HFFc6 (cell line): Measurements from ENCODE around the gene SLC8A2. TPM values are rescaled to one million over a fixed set of nuclear protein-coding genes. Genes with fewer than 3 reads are reported as not detected.

Experiments used
- DNase-seq: peaks from one replicate; pipeline ENCODE4 v3.0.0-alpha.2; 2018
- H3K27ac Mint-ChIP-seq: 2 replicates; pipeline ENCODE4 v1.8.0; 2020; ENCODE audit warnings: mild to moderate bottlenecking, mixed read lengths
- H3K27me3 Mint-ChIP-seq: 2 replicates; pipeline ENCODE4 v1.8.0; 2021; ENCODE audit warnings: mild to moderate bottlenecking, moderate library complexity, mixed read lengths; ENCODE audit not compliant: insufficient read depth
- H3K36me3 Mint-ChIP-seq: 2 replicates; pipeline ENCODE4 v1.8.0; 2021; ENCODE audit warnings: low read depth, mixed read lengths
- H3K4me1 Mint-ChIP-seq: 2 replicates; pipeline ENCODE4 v1.8.0; 2020; ENCODE audit warnings: low read depth, mixed read lengths
- H3K4me3 Mint-ChIP-seq: 2 replicates; pipeline ENCODE4 v1.8.0; 2020; ENCODE audit warnings: mild to moderate bottlenecking, moderate library complexity, mixed read lengths
- H3K9me3 Mint-ChIP-seq: 2 replicates; pipeline ENCODE4 v1.8.0; 2020; ENCODE audit warnings: mild to moderate bottlenecking, mixed read lengths
- total RNA-seq, 6 experiments: library from RNA; stranded (reverse); fragmentation: NEBNext Ultra II Directional; extraction: Animal tissue kit (Norgen Biotek cat#: 25700); gene quantifications; 2 replicates in 1 of 6; 3 replicates in 5 of 6; pipeline ENCODE4 v1.2.3, GENCODE V29; 2021
- TF ChIP-seq, protein P1 (sequence below): fragments of 200-600 bp; sonication (generic); IDR thresholded peaks from 2 replicates; pipeline ENCODE4 v1.5.0; 2021; ENCODE audit warnings: antibody characterized with exemption, mild to moderate bottlenecking

The SLC8A2 gene
- total RNA-seq, 6 experiments from 2014 or later = not detected

DNA sequence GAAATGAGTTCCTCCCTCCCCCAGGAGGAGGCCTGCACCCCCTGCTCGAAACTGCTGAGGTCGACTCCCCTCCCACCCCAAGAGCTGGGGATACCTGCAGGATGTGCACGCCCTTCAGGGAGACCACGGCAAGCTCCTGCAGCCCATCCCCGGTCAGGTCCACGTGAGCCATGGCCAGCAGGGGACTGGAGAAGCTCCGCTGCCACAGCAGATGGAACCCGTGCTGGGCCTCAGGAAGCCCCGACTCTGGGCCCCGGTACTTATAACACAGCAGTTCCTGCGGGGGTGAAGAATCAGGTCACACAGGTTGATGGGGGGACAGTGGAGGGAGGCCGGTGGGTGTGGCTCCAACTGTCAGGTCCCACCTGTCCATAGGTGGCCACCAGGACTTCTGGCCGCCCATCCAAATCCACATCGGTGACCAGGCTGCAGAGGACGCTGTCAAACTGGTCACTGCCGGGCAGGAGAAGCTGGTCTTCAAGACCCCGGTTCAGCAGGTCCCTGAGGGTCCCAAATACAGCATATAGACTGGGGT, 4.8 kb upstream of the SLC8A2 start:
- Mint-ChIP-seq H3K27me3 (peaks cover 6% of the 10 kb centered on the region; the same call in 1 of the 2 replicates), H3K27ac (no peak overlapping the region), H3K4me3 (no peak overlapping the region), H3K4me1 (peaks cover 5% of the 10 kb centered on the region; the same call in 1 of the 2 replicates), H3K9me3 (no peaks in the 10 kb centered on the region), H3K36me3 (0 out of 2 replicates have a peak, but pooled peaks cover 4% of the 10 kb centered on the region)
- TF ChIP-seq, protein P1, sequence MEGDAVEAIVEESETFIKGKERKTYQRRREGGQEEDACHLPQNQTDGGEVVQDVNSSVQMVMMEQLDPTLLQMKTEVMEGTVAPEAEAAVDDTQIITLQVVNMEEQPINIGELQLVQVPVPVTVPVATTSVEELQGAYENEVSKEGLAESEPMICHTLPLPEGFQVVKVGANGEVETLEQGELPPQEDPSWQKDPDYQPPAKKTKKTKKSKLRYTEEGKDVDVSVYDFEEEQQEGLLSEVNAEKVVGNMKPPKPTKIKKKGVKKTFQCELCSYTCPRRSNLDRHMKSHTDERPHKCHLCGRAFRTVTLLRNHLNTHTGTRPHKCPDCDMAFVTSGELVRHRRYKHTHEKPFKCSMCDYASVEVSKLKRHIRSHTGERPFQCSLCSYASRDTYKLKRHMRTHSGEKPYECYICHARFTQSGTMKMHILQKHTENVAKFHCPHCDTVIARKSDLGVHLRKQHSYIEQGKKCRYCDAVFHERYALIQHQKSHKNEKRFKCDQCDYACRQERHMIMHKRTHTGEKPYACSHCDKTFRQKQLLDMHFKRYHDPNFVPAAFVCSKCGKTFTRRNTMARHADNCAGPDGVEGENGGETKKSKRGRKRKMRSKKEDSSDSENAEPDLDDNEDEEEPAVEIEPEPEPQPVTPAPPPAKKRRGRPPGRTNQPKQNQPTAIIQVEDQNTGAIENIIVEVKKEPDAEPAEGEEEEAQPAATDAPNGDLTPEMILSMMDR = no peak
- DNase-seq = no peak

DNA sequence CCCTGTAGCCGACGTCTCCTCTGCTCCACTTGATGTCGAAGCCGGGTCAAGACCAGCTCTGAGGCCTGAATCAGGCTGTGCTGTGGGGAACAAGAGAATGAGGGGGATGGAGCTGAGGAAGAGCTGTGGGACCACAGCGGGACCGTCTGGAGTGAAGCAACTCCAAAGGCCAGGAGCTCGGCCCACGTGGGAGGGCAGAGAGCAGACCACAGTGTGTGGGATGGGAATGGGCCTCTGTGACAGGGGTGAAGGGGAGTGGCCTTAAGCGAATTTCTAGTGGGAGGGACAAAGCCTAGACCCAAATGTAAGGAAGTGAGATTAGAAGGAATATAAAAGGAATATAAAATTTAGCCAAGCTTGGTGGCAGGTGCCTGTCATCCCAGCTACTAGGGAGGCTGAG, 3.8 kb upstream of the SLC8A2 start:
- peaks cover 12% of the 10 kb centered on the region for H3K27me3 Mint-ChIP-seq
- no peak overlapping the region for H3K4me3 Mint-ChIP-seq
- TF ChIP-seq, protein P1 = no peak
- no peaks in the 10 kb centered on the region for H3K9me3 Mint-ChIP-seq
- peaks cover 11% of the 10 kb centered on the region for H3K4me1 Mint-ChIP-seq
- H3K27ac Mint-ChIP-seq = no peak overlapping the region
- 0 out of 2 replicates have a peak, but pooled peaks cover 4% of the 10 kb centered on the region for H3K36me3 Mint-ChIP-seq
- no peak for DNase-seq

DNA sequence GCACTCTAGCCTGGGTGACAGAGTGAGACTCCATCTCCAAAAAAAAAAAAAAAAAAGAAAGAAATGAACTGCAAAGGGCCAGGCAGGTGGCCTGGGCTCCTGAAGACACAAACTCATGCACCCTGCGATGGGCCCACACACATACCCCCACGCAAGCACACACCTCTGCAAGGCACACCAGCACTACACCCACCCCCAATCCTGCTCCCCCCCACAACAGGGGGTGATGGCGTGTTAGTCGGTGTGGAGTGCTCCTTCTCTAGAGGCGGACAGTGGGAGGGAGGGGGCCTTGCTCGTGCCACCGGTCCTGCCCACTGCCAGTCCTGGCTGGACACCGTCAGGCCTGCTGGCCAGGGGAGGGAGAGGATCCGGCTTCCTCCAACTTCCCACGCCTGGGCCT, 1.6 kb upstream of the SLC8A2 start:
- H3K4me3 Mint-ChIP-seq = no peak overlapping the region
- TF ChIP-seq, protein P1 = no peak
- H3K36me3 Mint-ChIP-seq = no peaks in the 10 kb centered on the region
- no peak overlapping the region for H3K27ac Mint-ChIP-seq
- DNase-seq = no peak
- no peaks in the 10 kb centered on the region for H3K9me3 Mint-ChIP-seq
- peaks cover 31% of the 10 kb centered on the region for H3K27me3 Mint-ChIP-seq
- peaks cover 11% of the 10 kb centered on the region for H3K4me1 Mint-ChIP-seq

DNA sequence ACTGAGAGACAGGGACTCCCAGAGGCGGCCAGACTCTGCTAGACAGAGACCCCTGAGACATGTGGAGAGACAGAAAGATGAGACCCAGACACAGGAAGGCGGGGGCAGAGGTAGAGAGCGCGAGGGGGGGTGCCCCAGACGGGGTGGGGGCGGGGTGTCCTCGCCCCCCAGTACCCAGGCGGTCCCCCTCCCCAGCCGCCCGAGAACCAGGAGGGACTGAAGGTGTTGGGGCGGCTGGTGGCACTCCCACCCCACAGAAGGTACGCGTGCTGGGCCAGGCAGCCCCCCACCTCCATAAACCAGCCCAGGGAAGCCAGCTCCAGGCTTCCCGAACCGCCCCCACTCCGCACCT, 336 bp downstream of the SLC8A2 start:
- TF ChIP-seq, protein P1 = no peak
- H3K4me1 Mint-ChIP-seq = peaks cover 11% of the 10 kb centered on the region
- peaks cover 37% of the 10 kb centered on the region for H3K27me3 Mint-ChIP-seq
- H3K4me3 Mint-ChIP-seq = no peak overlapping the region
- H3K27ac Mint-ChIP-seq = no peak overlapping the region
- no peaks in the 10 kb centered on the region for H3K9me3 Mint-ChIP-seq
- H3K36me3 Mint-ChIP-seq = no peaks in the 10 kb centered on the region
- DNase-seq = no peak

DNA sequence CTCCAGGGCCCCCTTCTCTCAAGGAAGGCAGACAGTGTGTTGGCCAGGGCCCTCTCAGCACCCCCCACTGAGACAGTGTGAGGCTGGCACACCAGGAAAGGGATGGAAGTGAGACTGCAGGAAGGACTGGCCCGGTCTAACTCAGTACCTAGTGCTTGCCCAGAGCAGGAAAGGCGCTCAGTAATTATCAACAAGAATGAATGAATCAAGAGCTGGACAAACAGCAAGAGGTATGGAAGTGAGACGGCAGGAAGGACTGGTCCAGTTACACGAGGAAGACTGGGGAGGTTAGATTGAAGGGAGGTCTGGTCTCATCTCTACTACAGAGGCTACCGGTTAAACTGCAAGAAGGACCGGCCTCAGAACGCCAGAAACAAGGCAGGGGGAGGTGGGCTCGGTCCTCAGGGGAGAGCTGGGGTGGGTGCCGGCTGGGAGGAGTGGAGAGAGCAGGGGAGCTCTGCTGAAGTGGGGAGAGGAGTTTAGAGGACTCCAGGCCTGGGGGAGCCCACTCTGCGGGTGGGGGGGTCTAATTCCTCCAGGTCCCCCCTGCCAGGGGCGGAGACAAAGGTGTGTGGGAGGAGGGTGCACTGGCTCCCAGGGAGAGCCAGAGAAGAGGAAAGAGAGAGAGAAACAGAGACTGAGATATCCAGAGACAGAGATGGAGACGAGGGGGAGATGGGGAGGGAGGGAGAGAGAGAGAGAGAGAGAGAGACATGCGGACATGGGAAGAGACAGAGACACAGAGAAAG, 1.1 kb downstream of the SLC8A2 start:
- TF ChIP-seq, protein P1 = no peak
- Mint-ChIP-seq H3K4me3 (no peak overlapping the region), H3K4me1 (peaks cover 11% of the 10 kb centered on the region), H3K27me3 (peaks cover 39% of the 10 kb centered on the region), H3K9me3 (no peaks in the 10 kb centered on the region), H3K36me3 (no peaks in the 10 kb centered on the region), H3K27ac (no peak overlapping the region)
- no peak for DNase-seq
